ENCODE results near the gene USH1C. TPM values are rescaled to one million over a fixed set of nuclear protein-coding genes. Genes with fewer than 3 reads are reported as not detected.

Gene USH1C
- total and polyA plus RNA-seq, 2 of the 13 experiments (the other 11 are each of a cell fraction or from before 2014, with no cell fraction given) = not detected

GRCh38 chr11:17498475-17498874, 45.7 kb downstream of the USH1C start:
- FAIRE-seq (no peak), DNase-seq (ENCODE audit: low spot score) (no peak), ATAC-seq (peak; percentile 58; the same call in 2 of the 3 replicates)
- Histone ChIP-seq H3K4me2 (ENCODE audit: low read depth, low read length) (no peak overlapping the region), H3K4me3 (replicated peaks in 1 of 3; ENCODE audit: insufficient read depth in 1 of 3, low read depth in 2 of 3, low read length in 3 of 3) (no peak overlapping the region), H3K27me3 (ENCODE audit: control insufficient read depth in 1 of 2, insufficient read depth in 2 of 2, low read length in 2 of 2) (peaks cover 1 to 39% of the 10 kb centered on the region in 2 experiments; a peak in 4 of 5 replicates), H3K9ac (ENCODE audit: insufficient read depth, low read depth, low read length) (no peak overlapping the region), H3K9me3 (ENCODE audit: low read length) (no peaks in the 10 kb centered on the region), H3K27ac (ENCODE audit: extremely low read length, insufficient read depth, low read length) (no peak overlapping the region), H3K4me1 (ENCODE audit: insufficient read depth, low read length) (no peaks in the 10 kb centered on the region), H3K79me2 (ENCODE audit: insufficient read depth, low read length) (no peaks in the 10 kb centered on the region), H3K36me3 (replicated peaks in 1 of 2; ENCODE audit: control insufficient read depth in 1 of 2, insufficient read depth in 2 of 2, low read length in 2 of 2) (no peaks in the 10 kb centered on the region), H2AFZ (ENCODE audit: low read length) (no peak overlapping the region), H4K20me1 (ENCODE audit: insufficient read depth, low read length) (no peaks in the 10 kb centered on the region)
- TF ChIP-seq, protein P1, sequence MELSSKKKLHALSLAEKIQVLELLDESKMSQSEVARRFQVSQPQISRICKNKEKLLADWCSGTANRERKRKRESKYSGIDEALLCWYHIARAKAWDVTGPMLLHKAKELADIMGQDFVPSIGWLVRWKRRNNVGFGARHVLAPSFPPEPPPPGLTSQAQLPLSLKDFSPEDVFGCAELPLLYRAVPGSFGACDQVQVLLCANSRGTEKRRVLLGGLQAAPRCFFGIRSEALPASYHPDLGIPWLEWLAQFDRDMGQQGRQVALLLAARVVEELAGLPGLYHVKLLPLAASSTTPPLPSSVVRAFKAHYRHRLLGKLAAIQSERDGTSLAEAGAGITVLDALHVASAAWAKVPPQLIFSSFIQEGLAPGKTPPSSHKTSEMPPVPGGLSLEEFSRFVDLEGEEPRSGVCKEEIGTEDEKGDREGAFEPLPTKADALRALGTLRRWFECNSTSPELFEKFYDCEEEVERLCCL (CRISPR knock-in tag; IDR thresholded peaks at IDR 0.05; ENCODE audit: borderline replicate concordance) = no peak
- TF ChIP-seq KDM4B (CRISPR knock-in tag; IDR thresholded peaks at IDR 0.05) (no peak), STAG1 (CRISPR knock-in tag; IDR thresholded peaks at IDR 0.05) (no peak), HNRNPUL1 (IDR thresholded peaks at IDR 0.05; ENCODE audit: low read depth, low read length) (no peak), NFAT5 (CRISPR knock-in tag; IDR thresholded peaks at IDR 0.05) (no peak), ZNF121 (CRISPR knock-in tag; IDR thresholded peaks at IDR 0.05) (no peak)
- intact Hi-C loops (cut with micrococcal nuclease; ENCODE audit: unreplicated experiment) (no loop called here), in situ Hi-C loops (cut with HindIII; ENCODE audit: extremely low pct_ligation_motif_present, low pct_unique_long_range_greater_than_20kb) (no loop called here)
- POLR2A ChIA-PET = no interaction called here
- no TSS peak for BruUV-seq (replicated peaks)
- WGBS (ENCODE audit: low lambda C conversion rate) = 33% methylated on average over 5 of the region's 5 CpGs
- CTCF ChIA-PET (ENCODE audit: low intra/inter-chr PET ratio, low total read pairs) = no interaction called here
